MM.1S (cell line): ENCODE results near the gene ZNF37A.

Experiments
- DNase-seq: peaks from one replicate; pipeline ENCODE4 v3.0.0-alpha.2; 2015
- H2AFZ ChIP-seq: fragments of 300-600 bp; sonication (generic); 2 replicates; pipeline ENCODE4 v1.6.0; 2016; ENCODE audit warnings: antibody characterized with exemption, low read length
- H3F3A ChIP-seq: fragments of 300-600 bp; sonication (generic); 2 replicates; pipeline ENCODE4 v1.6.1; 2016; ENCODE audit warnings: mild to moderate bottlenecking, antibody characterized with exemption, low read length, moderate library complexity, mixed read lengths; ENCODE audit not compliant: insufficient read depth
- H3K27ac ChIP-seq: fragments of 300-600 bp; sonication (generic); 2 replicates; pipeline ENCODE4 v1.5.1; 2016; ENCODE audit warnings: mild to moderate bottlenecking, low read length
- H3K27me3 ChIP-seq: fragments of 300-600 bp; sonication (generic); replicated peaks from 2 replicates; pipeline ENCODE4 v1.6.0; 2016; ENCODE audit warnings: low read length; ENCODE audit not compliant: insufficient read depth
- H3K36me3 ChIP-seq: fragments of 300-600 bp; sonication (generic); replicated peaks from 2 replicates; pipeline ENCODE4 v1.6.1; 2016; ENCODE audit warnings: mild to moderate bottlenecking, low read length, mixed read lengths; ENCODE audit not compliant: insufficient read depth
- H3K4me1 ChIP-seq: fragments of 300-600 bp; sonication (generic); 2 replicates; pipeline ENCODE4 v1.6.1; 2016; ENCODE audit warnings: low read length, mixed read lengths
- H3K4me2 ChIP-seq: fragments of 300-600 bp; sonication (generic); 2 replicates; pipeline ENCODE4 v1.6.0; 2016; ENCODE audit warnings: low read depth, low read length
- H3K4me3 ChIP-seq: fragments of 300-600 bp; sonication (generic); 2 replicates; pipeline ENCODE4 v1.5.1; 2016; ENCODE audit warnings: low read length, mixed read lengths
- H3K79me2 ChIP-seq: fragments of 300-600 bp; sonication (generic); 2 replicates; pipeline ENCODE4 v1.6.1; 2016; ENCODE audit warnings: mixed run types, low read length, mixed read lengths
- H3K9ac ChIP-seq: fragments of 300-600 bp; sonication (generic); 2 replicates; pipeline ENCODE4 v1.6.1; 2016; ENCODE audit warnings: low read length, mixed read lengths
- H3K9me2 ChIP-seq: fragments of 300-600 bp; sonication (generic); replicated peaks from 2 replicates; pipeline ENCODE4 v1.6.1; 2016; ENCODE audit warnings: mild to moderate bottlenecking, low read length, mixed read lengths; ENCODE audit not compliant: insufficient read depth
- H3K9me3 ChIP-seq: fragments of 300-600 bp; sonication (generic); replicated peaks from 2 replicates; pipeline ENCODE4 v1.6.1; 2016; ENCODE audit warnings: mild to moderate bottlenecking, low read length, mixed read lengths; ENCODE audit not compliant: insufficient read depth
- H4K20me1 ChIP-seq: fragments of 300-600 bp; sonication (generic); 2 replicates; pipeline ENCODE4 v1.6.1; 2016; ENCODE audit warnings: mild to moderate bottlenecking, low read length, moderate library complexity, mixed read lengths; ENCODE audit not compliant: insufficient read depth
- EZH2 ChIP-seq: fragments of 300-600 bp; sonication (generic); optimal IDR thresholded peaks from 2 replicates; pipeline ENCODE3; 2017; ENCODE audit warnings: low read depth, mild to moderate bottlenecking, antibody characterized with exemption, low read length, mixed read lengths
- EZH2phosphoT487 ChIP-seq: fragments of 300-600 bp; sonication (generic); IDR thresholded peaks from 2 replicates; pipeline ENCODE4 v1.6.1; 2018; ENCODE audit warnings: antibody characterized with exemption, low read length
- TF ChIP-seq, protein P1 (sequence below): fragments of 300-600 bp; sonication (generic); IDR thresholded peaks from 2 replicates; pipeline ENCODE4 v1.5.1; 2016; ENCODE audit warnings: antibody characterized with exemption, low read length, mixed read lengths

Gene ZNF37A

DNA sequence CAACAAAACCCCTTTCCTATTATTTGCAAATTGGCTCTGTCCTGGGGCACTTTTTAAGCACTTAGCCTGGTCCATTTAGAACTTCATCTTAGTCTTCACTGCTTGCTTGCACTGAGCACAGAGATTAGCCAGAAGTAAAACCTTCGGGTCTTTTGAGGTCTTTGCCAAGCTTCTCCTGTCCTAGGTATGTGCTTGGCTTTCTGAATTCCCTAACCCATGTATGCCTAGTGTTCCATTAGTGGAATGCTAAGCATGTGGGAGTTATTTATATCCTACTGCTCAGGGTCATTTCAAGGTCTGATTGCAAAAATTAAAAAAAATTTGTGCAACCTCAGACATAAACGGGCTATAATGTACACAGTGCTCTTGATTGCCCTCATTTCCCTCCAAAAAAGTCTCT, 18.0 kb downstream of the ZNF37A start:
- H3F3A ChIP-seq, result no peaks in the 10 kb centered on the region; the same call in 1 of the 2 replicates
- H3K36me3 ChIP-seq, result peaks cover 8% of the 10 kb centered on the region
- no peaks in the 10 kb centered on the region for H3K79me2 ChIP-seq
- no peaks in the 10 kb centered on the region for H4K20me1 ChIP-seq
- no peaks in the 10 kb centered on the region for H3K27me3 ChIP-seq
- H3K4me2 ChIP-seq, result no peak overlapping the region
- no peak overlapping the region for H2AFZ ChIP-seq
- H3K9me3 ChIP-seq, result 0 out of 2 replicates have a peak, but pooled peaks cover 3% of the 10 kb centered on the region
- no peak for DNase-seq
- H3K27ac ChIP-seq, result no peak overlapping the region
- H3K4me1 ChIP-seq, result no peaks in the 10 kb centered on the region
- TF ChIP-seq, protein P1, sequence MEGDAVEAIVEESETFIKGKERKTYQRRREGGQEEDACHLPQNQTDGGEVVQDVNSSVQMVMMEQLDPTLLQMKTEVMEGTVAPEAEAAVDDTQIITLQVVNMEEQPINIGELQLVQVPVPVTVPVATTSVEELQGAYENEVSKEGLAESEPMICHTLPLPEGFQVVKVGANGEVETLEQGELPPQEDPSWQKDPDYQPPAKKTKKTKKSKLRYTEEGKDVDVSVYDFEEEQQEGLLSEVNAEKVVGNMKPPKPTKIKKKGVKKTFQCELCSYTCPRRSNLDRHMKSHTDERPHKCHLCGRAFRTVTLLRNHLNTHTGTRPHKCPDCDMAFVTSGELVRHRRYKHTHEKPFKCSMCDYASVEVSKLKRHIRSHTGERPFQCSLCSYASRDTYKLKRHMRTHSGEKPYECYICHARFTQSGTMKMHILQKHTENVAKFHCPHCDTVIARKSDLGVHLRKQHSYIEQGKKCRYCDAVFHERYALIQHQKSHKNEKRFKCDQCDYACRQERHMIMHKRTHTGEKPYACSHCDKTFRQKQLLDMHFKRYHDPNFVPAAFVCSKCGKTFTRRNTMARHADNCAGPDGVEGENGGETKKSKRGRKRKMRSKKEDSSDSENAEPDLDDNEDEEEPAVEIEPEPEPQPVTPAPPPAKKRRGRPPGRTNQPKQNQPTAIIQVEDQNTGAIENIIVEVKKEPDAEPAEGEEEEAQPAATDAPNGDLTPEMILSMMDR, result no peak
- TF ChIP-seq EZH2 (no peak), EZH2phosphoT487 (no peak)
- H3K9ac ChIP-seq, result no peak overlapping the region
- H3K9me2 ChIP-seq, result no peaks in the 10 kb centered on the region
- no peak overlapping the region for H3K4me3 ChIP-seq

GRCh38 chr10:38118072-38118807, 24.1 kb downstream of the ZNF37A start:
- no peak overlapping the region for H3K4me3 ChIP-seq
- no peak for DNase-seq
- H3K4me2 ChIP-seq, result no peak overlapping the region
- H3K36me3 ChIP-seq, result peaks cover 22% of the 10 kb centered on the region
- no peak overlapping the region for H3K27ac ChIP-seq
- no peaks in the 10 kb centered on the region; the same call in 1 of the 2 replicates for H3F3A ChIP-seq
- H4K20me1 ChIP-seq, result no peaks in the 10 kb centered on the region
- H3K27me3 ChIP-seq, result no peaks in the 10 kb centered on the region
- H3K79me2 ChIP-seq, result no peaks in the 10 kb centered on the region
- H3K9me2 ChIP-seq, result no peaks in the 10 kb centered on the region
- TF ChIP-seq EZH2phosphoT487 (no peak), EZH2 (no peak)
- TF ChIP-seq, protein P1, result no peak
- H3K4me1 ChIP-seq, result no peaks in the 10 kb centered on the region
- H3K9ac ChIP-seq, result no peak overlapping the region
- H2AFZ ChIP-seq, result no peak overlapping the region
- H3K9me3 ChIP-seq, result peaks cover 3% of the 10 kb centered on the region; the same call in 1 of the 2 replicates

- no peaks in the 10 kb centered on the region for H3K27me3 ChIP-seq
- TF ChIP-seq EZH2 (no peak), EZH2phosphoT487 (no peak)
- TF ChIP-seq, protein P1, result no peak
- H3K36me3 ChIP-seq, result peaks cover 22% of the 10 kb centered on the region
- no peaks in the 10 kb centered on the region for H3K4me1 ChIP-seq
- no peak overlapping the region for H3K4me3 ChIP-seq
- H3K9me2 ChIP-seq, result no peaks in the 10 kb centered on the region
- DNase-seq, result no peak
- no peaks in the 10 kb centered on the region for H4K20me1 ChIP-seq
- peaks cover 3% of the 10 kb centered on the region; the same call in 1 of the 2 replicates for H3K9me3 ChIP-seq
- H3K79me2 ChIP-seq, result no peaks in the 10 kb centered on the region
- no peaks in the 10 kb centered on the region; the same call in 1 of the 2 replicates for H3F3A ChIP-seq
- no peak overlapping the region for H3K27ac ChIP-seq
- no peak overlapping the region for H3K9ac ChIP-seq
- H3K4me2 ChIP-seq, result no peak overlapping the region
- H2AFZ ChIP-seq, result no peak overlapping the region
Measured at GRCh38 chr10:38119038-38119437, 24.9 kb downstream of the ZNF37A start.
